ENCODE data around the gene PRELID1. TPM values are rescaled to one million over a fixed set of nuclear protein-coding genes. Genes with fewer than 3 reads are reported as not detected.

Gene PRELID1
- total and polyA plus RNA-seq, 2 donors (not counting 3 experiments of a cell fraction or from before 2014, with no cell fraction given): 201 to 293 TPM

- no peaks in the 10 kb centered on the region for H3K9me3 ChIP-seq (replicated peaks; ENCODE audit: control insufficient read depth, insufficient read depth, low read length)
- H3K36me3 ChIP-seq (ENCODE audit: control insufficient read depth in 2 of 2, extremely low read depth in 1 of 2, insufficient read depth in 2 of 2, low read length in 2 of 2): peaks cover 7 to 34% of the 10 kb centered on the region in 2 experiments
- no peak for DNase-seq (ENCODE audit: low read depth, low spot score)
- H3K4me2 ChIP-seq (ENCODE audit: insufficient read depth, low read length): no peak overlapping the region
- dilution Hi-C loops (cut with MboI; ENCODE audit: extremely low pct_ligation_motif_present, low sequenced_read_pairs) (no loop called here), intact Hi-C loops (cut with micrococcal nuclease) (no loop called here)
- no peaks in the 10 kb centered on the region for H3K9me1 ChIP-seq (replicated peaks; ENCODE audit: control insufficient read depth, extremely low read depth, insufficient read depth, low read length)
- H3K9ac ChIP-seq (replicated peaks; ENCODE audit: extremely low read depth, insufficient read depth, low read length): no peak overlapping the region
- no peak overlapping the region for H2AFZ ChIP-seq (ENCODE audit: low read depth, low read length)
- H3K4me1 ChIP-seq (ENCODE audit: control insufficient read depth, extremely low read depth, insufficient read depth, low read length): peaks cover 13% of the 10 kb centered on the region
- H3K79me2 ChIP-seq (ENCODE audit: control insufficient read depth, insufficient read depth, low read length): no peaks in the 10 kb centered on the region
- no peak for TF ChIP-seq POLR2AphosphoS5 (IDR thresholded peaks at IDR 0.05; ENCODE audit: insufficient read depth, low read depth, low read length)
- TF ChIP-seq, protein P1, sequence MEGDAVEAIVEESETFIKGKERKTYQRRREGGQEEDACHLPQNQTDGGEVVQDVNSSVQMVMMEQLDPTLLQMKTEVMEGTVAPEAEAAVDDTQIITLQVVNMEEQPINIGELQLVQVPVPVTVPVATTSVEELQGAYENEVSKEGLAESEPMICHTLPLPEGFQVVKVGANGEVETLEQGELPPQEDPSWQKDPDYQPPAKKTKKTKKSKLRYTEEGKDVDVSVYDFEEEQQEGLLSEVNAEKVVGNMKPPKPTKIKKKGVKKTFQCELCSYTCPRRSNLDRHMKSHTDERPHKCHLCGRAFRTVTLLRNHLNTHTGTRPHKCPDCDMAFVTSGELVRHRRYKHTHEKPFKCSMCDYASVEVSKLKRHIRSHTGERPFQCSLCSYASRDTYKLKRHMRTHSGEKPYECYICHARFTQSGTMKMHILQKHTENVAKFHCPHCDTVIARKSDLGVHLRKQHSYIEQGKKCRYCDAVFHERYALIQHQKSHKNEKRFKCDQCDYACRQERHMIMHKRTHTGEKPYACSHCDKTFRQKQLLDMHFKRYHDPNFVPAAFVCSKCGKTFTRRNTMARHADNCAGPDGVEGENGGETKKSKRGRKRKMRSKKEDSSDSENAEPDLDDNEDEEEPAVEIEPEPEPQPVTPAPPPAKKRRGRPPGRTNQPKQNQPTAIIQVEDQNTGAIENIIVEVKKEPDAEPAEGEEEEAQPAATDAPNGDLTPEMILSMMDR (IDR thresholded peaks at IDR 0.05; ENCODE audit: extremely low read depth in 1 of 2, insufficient read depth in 1 of 2, low read depth in 1 of 2, low read length in 2 of 2): no peak
- ChIA-PET CTCF (no interaction called here), POLR2A (interaction anchor here (0.6 kb wide), 1 partner anchor 15 kb away, joined by 3 read pairs; no protein-coding TSS in a partner anchor)
- FAIRE-seq: no peak
- no peak overlapping the region for H3K4me3 ChIP-seq (replicated peaks in 1 of 3; ENCODE audit: insufficient read depth in 1 of 3, low read depth in 1 of 3, low read length in 3 of 3)
- BruUV-seq (replicated peaks): TSS peak; percentile 4
- no peaks in the 10 kb centered on the region for H3K27me3 ChIP-seq (ENCODE audit: control insufficient read depth in 2 of 2, insufficient read depth in 2 of 2, low read length in 2 of 2)
- no peaks in the 10 kb centered on the region for H4K20me1 ChIP-seq (replicated peaks; ENCODE audit: control insufficient read depth, extremely low read depth, insufficient read depth, low read length)
- H3K27ac ChIP-seq (ENCODE audit: insufficient read depth, low read depth, low read length): no peak overlapping the region
Measured at GRCh38 chr5:177294632-177295031, 9.0 kb upstream of the PRELID1 start.

DNA sequence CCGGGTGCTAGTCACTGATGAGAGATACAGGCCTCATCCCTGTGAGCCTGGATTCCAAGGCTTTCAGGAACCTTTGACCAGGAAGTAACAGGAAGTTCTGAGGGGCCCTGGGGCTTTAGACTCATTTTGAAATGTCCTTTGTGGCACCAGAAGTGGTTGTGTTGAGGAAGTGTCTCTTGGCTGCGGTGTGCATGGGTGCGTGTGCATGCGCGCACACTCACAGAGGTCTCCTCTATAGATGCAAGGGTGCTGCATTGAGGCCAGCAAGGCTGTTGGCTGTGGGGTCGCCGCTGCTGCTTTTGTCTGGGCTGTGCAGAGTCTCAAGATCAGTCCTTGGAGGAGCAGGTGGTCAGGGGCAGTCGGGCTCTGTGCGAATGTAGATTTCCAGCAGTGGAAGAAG, 7.7 kb upstream of the PRELID1 start:
- peaks cover 24% of the 10 kb centered on the region for H3K4me1 ChIP-seq (ENCODE audit: control insufficient read depth, extremely low read depth, insufficient read depth, low read length)
- H3K4me2 ChIP-seq (ENCODE audit: insufficient read depth, low read length): no peak overlapping the region
- no peaks in the 10 kb centered on the region for H3K9me3 ChIP-seq (replicated peaks; ENCODE audit: control insufficient read depth, insufficient read depth, low read length)
- TF ChIP-seq POLR2AphosphoS5 (IDR thresholded peaks at IDR 0.05; ENCODE audit: insufficient read depth, low read depth, low read length): no peak
- TF ChIP-seq, protein P1 (IDR thresholded peaks at IDR 0.05; ENCODE audit: extremely low read depth in 1 of 2, insufficient read depth in 1 of 2, low read depth in 1 of 2, low read length in 2 of 2): no peak
- TF ChIP-seq EZH2 (IDR thresholded peaks at IDR 0.05; ENCODE audit: borderline replicate concordance, low read depth, low read length, severe bottlenecking): no peak
- TF ChIP-seq JUN (IDR thresholded peaks at IDR 0.05; ENCODE audit: borderline replicate concordance, insufficient read depth, insufficient read length, low read depth): no peak
- TF ChIP-seq GATA2 (IDR thresholded peaks at IDR 0.05; ENCODE audit: insufficient read depth, insufficient read length, low read depth, low read length): no peak
- ChIA-PET POLR2A (no interaction called here), CTCF (interaction anchor here (0.7 to 1.7 kb wide), 2 partner anchors 14 to 184 kb away, joined by 3 to 7 read pairs; no protein-coding TSS in a partner anchor)
- no TSS peak for BruUV-seq (replicated peaks)
- FAIRE-seq (no peak), DNase-seq (ENCODE audit: low read depth, low spot score) (no peak)
- H3K79me2 ChIP-seq (ENCODE audit: control insufficient read depth, insufficient read depth, low read length): no peaks in the 10 kb centered on the region
- H4K20me1 ChIP-seq (replicated peaks; ENCODE audit: control insufficient read depth, extremely low read depth, insufficient read depth, low read length): no peaks in the 10 kb centered on the region
- H2AFZ ChIP-seq (ENCODE audit: low read depth, low read length): no peak overlapping the region
- no peaks in the 10 kb centered on the region for H3K9me1 ChIP-seq (replicated peaks; ENCODE audit: control insufficient read depth, extremely low read depth, insufficient read depth, low read length)
- no peak overlapping the region for H3K9ac ChIP-seq (replicated peaks; ENCODE audit: extremely low read depth, insufficient read depth, low read length)
- intact Hi-C loops (cut with micrococcal nuclease): no loop called here
- H3K27me3 ChIP-seq (ENCODE audit: control insufficient read depth in 2 of 2, insufficient read depth in 2 of 2, low read length in 2 of 2): no peaks in the 10 kb centered on the region
- dilution Hi-C loops (cut with MboI; ENCODE audit: extremely low pct_ligation_motif_present, low sequenced_read_pairs): no loop called here
- peaks cover 7 to 33% of the 10 kb centered on the region in 2 experiments for H3K36me3 ChIP-seq (ENCODE audit: control insufficient read depth in 2 of 2, extremely low read depth in 1 of 2, insufficient read depth in 2 of 2, low read length in 2 of 2)
- H3K4me3 ChIP-seq (replicated peaks in 1 of 3; ENCODE audit: insufficient read depth in 1 of 3, low read depth in 1 of 3, low read length in 3 of 3): no peak overlapping the region
- H3K27ac ChIP-seq (ENCODE audit: insufficient read depth, low read depth, low read length): no peak overlapping the region
